OCI-LY7 (cell line): ENCODE results near the gene MS4A15. TPM values are rescaled to one million over a fixed set of nuclear protein-coding genes. Genes with fewer than 3 reads are reported as not detected.

Experiments used
- BruUV-seq: library from RNA; stranded (reverse); fragments of 400-500 nt; replicated peaks from 2 replicates; lab custom pipeline; 2021; lab: Mats Ljungman, UMichigan
- CTCF ChIA-PET: fragments of 300-600 bp; sonication (Branson Sonifier 250); formaldehyde crosslinking; loops from one replicate; lab custom pipeline; 2022; ENCODE audit warnings: antibody characterized with exemption; ENCODE audit not compliant: unreplicated experiment; lab: Charles Lee
- POLR2A ChIA-PET: fragments of 300-600 bp; sonication (Branson Sonifier 250); formaldehyde crosslinking; loops from one replicate; lab custom pipeline; 2022; ENCODE audit warnings: antibody characterized with exemption; lab: Charles Lee
- DNase-seq: peaks from one replicate; pipeline ENCODE4 v3.0.0-alpha.2; 2015; ENCODE audit warnings: low spot score
- H2AFZ ChIP-seq: fragments of 200-600 bp; sonication (generic), shearing (Covaris generic); 2 replicates; pipeline ENCODE4 v1.6.1; 2014; ENCODE audit warnings: mild to moderate bottlenecking, antibody characterized with exemption, low read length, moderate library complexity
- H3K27ac ChIP-seq: fragments of 200-600 bp; sonication (generic); 2 replicates; pipeline ENCODE4 v1.5.1; 2014; ENCODE audit warnings: mixed run types, low read depth, mild to moderate bottlenecking, moderate library complexity, low read length, inconsistent platforms; ENCODE audit not compliant: poor library complexity, severe bottlenecking
- H3K36me3 ChIP-seq: fragments of 200-600 bp; sonication (generic); 2 replicates; pipeline ENCODE4 v1.6.1; 2014; ENCODE audit warnings: mild to moderate bottlenecking, antibody characterized with exemption, low read length, moderate library complexity, mixed read lengths; ENCODE audit not compliant: insufficient read depth
- H3K4me1 ChIP-seq: fragments of 200-600 bp; sonication (generic); 2 replicates; pipeline ENCODE4 v1.5.1; 2014; ENCODE audit warnings: mild to moderate bottlenecking, low read length; ENCODE audit not compliant: insufficient read depth, poor library complexity, severe bottlenecking
- H3K4me2 ChIP-seq: fragments of 200-600 bp; sonication (generic); 2 replicates; pipeline ENCODE4 v1.6.1; 2014; ENCODE audit warnings: mild to moderate bottlenecking, low read length
- H3K4me3 ChIP-seq: fragments of 200-600 bp; sonication (generic); 2 replicates; pipeline ENCODE4 v1.5.1; 2014; ENCODE audit warnings: mild to moderate bottlenecking, low read depth, low read length; ENCODE audit not compliant: poor library complexity, severe bottlenecking
- H3K79me2 ChIP-seq: fragments of 200-600 bp; sonication (generic); 2 replicates; pipeline ENCODE4 v1.6.1; 2016; ENCODE audit warnings: low read depth, mild to moderate bottlenecking, low read length, moderate library complexity, mixed read lengths; ENCODE audit not compliant: insufficient read depth
- H3K9me2 ChIP-seq: fragments of 200-600 bp; sonication (generic); 2 replicates; pipeline ENCODE4 v1.6.1; 2016; ENCODE audit warnings: mild to moderate bottlenecking, low read length, mixed read lengths; ENCODE audit not compliant: insufficient read depth
- H3K9me3 ChIP-seq: fragments of 200-600 bp; sonication (generic); 2 replicates; pipeline ENCODE4 v1.6.1; 2014; ENCODE audit warnings: mild to moderate bottlenecking, mixed run types, low read length, mixed read lengths
- H4K20me1 ChIP-seq: fragments of 200-600 bp; sonication (generic); 2 replicates; pipeline ENCODE4 v1.6.1; 2014; ENCODE audit warnings: mild to moderate bottlenecking, antibody characterized with exemption, low read length, moderate library complexity, mixed read lengths; ENCODE audit not compliant: insufficient read depth
- EZH2phosphoT487 ChIP-seq: fragments of 200-600 bp; sonication (generic); IDR thresholded peaks from 2 replicates; pipeline ENCODE4 v1.6.1; 2018; ENCODE audit warnings: low read depth, borderline replicate concordance, mild to moderate bottlenecking, mixed run types, antibody characterized with exemption, low read length, moderate library complexity, mixed read lengths
- intact Hi-C: fragments of 100-400 bp; cut with micrococcal nuclease; formaldehyde crosslinking; loops from one replicate; pipeline ENCODE4 v1.10.0; 2022; ENCODE audit not compliant: unreplicated experiment
- total RNA-seq, 2 experiments: library from RNA; depleted of rRNA in 1 of 2; stranded (reverse); fragments of >200 nt in 1 of 2; shearing (Covaris generic) in 1 of 2; gene quantifications; 2 replicates each; pipeline ENCODE4 v1.2.3, GENCODE V29; 2014 to 2022
- TF ChIP-seq, protein P1 (sequence below): fragments of 200-600 bp; sonication (generic); conservative IDR thresholded peaks from 2 replicates; pipeline ENCODE4 v1.5.1; 2014; ENCODE audit warnings: mild to moderate bottlenecking, antibody characterized with exemption, low read length, moderate library complexity, mixed read lengths

The MS4A15 gene
- total RNA-seq, 2 experiments from 2014 or later, result not detected

DNA sequence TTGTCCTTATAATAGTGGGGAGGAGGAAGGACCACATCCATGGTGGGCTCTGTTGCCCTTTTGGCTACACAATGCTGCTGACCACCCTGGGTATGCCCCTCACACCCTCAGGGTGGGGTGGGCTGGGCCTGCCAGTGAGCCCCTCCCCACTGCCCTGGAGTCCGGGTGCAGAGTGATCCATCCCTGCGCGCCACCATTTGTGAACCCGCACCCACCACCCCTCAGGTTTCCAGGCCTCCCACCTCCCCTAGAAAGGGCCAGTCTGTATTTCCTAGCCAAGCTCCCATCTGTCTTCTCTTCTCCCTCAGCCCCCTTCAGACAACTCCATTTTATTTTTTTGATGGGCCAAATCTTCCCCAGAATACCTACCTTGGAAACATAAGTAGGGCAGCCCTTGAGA lies 53.5 kb downstream of the MS4A15 start:
- H4K20me1 ChIP-seq, result no peaks in the 10 kb centered on the region
- TF ChIP-seq, protein P1, sequence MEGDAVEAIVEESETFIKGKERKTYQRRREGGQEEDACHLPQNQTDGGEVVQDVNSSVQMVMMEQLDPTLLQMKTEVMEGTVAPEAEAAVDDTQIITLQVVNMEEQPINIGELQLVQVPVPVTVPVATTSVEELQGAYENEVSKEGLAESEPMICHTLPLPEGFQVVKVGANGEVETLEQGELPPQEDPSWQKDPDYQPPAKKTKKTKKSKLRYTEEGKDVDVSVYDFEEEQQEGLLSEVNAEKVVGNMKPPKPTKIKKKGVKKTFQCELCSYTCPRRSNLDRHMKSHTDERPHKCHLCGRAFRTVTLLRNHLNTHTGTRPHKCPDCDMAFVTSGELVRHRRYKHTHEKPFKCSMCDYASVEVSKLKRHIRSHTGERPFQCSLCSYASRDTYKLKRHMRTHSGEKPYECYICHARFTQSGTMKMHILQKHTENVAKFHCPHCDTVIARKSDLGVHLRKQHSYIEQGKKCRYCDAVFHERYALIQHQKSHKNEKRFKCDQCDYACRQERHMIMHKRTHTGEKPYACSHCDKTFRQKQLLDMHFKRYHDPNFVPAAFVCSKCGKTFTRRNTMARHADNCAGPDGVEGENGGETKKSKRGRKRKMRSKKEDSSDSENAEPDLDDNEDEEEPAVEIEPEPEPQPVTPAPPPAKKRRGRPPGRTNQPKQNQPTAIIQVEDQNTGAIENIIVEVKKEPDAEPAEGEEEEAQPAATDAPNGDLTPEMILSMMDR, result no peak
- no peak for TF ChIP-seq EZH2phosphoT487
- no peak for DNase-seq
- ChIA-PET CTCF (no interaction called here), POLR2A (interaction anchor here (0.6 kb wide), 1 partner anchor 1710 kb away, joined by 8 read pairs; no protein-coding TSS in a partner anchor)
- peaks cover 7% of the 10 kb centered on the region; the same call in 1 of the 2 replicates for H3K9me3 ChIP-seq
- no peak overlapping the region for H3K4me3 ChIP-seq
- no TSS peak for BruUV-seq
- intact Hi-C loops, result no loop called here
- no peaks in the 10 kb centered on the region for H3K79me2 ChIP-seq
- H3K27ac ChIP-seq, result no peak overlapping the region
- H2AFZ ChIP-seq, result no peak overlapping the region
- no peaks in the 10 kb centered on the region for H3K36me3 ChIP-seq
- no peaks in the 10 kb centered on the region for H3K9me2 ChIP-seq
- no peak overlapping the region for H3K4me2 ChIP-seq
- no peaks in the 10 kb centered on the region for H3K4me1 ChIP-seq

DNA sequence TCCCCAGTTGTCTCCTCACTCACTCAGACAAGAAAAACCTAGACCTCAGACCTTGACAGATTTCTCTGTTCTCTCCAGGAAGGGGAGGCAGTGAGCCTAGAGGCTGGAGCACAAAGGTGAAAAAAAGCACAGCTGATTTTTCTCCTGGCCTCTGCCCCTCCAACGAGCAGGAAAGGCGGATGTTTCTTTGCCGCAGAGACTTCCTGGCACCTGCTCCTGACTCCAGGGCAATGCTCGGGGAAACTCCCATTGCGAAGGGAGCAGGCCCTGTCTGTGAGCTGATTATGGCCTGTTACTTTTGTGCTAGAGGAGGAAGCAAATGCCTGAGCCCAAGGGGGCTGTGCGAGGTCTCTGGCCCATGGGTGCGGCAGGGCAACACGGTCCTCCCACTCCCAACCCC lies 53.9 kb downstream of the MS4A15 start:
- no peaks in the 10 kb centered on the region for H4K20me1 ChIP-seq
- ChIA-PET CTCF (no interaction called here), POLR2A (no interaction called here)
- H3K9me3 ChIP-seq, result peaks cover 7% of the 10 kb centered on the region; the same call in 1 of the 2 replicates
- H3K4me2 ChIP-seq, result no peak overlapping the region
- no peak overlapping the region for H2AFZ ChIP-seq
- intact Hi-C loops, result no loop called here
- H3K9me2 ChIP-seq, result no peaks in the 10 kb centered on the region
- H3K27ac ChIP-seq, result no peak overlapping the region
- no TSS peak for BruUV-seq
- no peak overlapping the region for H3K4me3 ChIP-seq
- no peaks in the 10 kb centered on the region for H3K4me1 ChIP-seq
- TF ChIP-seq, protein P1, result no peak
- no peak for TF ChIP-seq EZH2phosphoT487
- DNase-seq, result no peak
- no peaks in the 10 kb centered on the region for H3K36me3 ChIP-seq
- no peaks in the 10 kb centered on the region for H3K79me2 ChIP-seq

DNA sequence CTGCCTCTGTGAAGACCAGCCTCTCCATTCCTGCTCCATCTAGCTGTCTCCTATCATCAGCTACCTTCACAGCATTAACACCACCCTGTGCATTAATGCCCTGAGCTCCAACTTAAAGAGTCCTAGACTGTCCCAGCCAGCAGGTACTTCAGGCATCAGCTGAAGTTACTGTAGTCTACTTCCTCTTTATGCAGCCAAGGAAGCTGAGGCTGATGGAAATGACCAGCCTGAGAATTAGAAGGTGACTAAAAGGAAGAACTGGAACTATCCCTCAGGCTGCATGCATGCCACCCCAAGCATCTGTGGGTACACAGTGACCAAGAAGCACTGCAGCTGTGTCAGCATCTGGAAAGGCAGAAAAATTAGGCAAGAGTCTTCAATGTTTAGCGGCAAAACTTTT lies 56.7 kb downstream of the MS4A15 start:
- intact Hi-C loops, result no loop called here
- no peaks in the 10 kb centered on the region for H3K9me2 ChIP-seq
- TF ChIP-seq EZH2phosphoT487, result no peak
- TF ChIP-seq, protein P1, result no peak
- no peaks in the 10 kb centered on the region for H3K79me2 ChIP-seq
- no TSS peak for BruUV-seq
- ChIA-PET POLR2A (no interaction called here), CTCF (no interaction called here)
- no peak overlapping the region for H3K4me3 ChIP-seq
- H3K4me1 ChIP-seq, result no peaks in the 10 kb centered on the region
- DNase-seq, result no peak
- H3K36me3 ChIP-seq, result no peaks in the 10 kb centered on the region
- H3K9me3 ChIP-seq, result peaks cover 18% of the 10 kb centered on the region; the same call in 1 of the 2 replicates
- H4K20me1 ChIP-seq, result no peaks in the 10 kb centered on the region
- no peak overlapping the region for H2AFZ ChIP-seq
- no peak overlapping the region for H3K4me2 ChIP-seq
- H3K27ac ChIP-seq, result no peak overlapping the region
